K562 (cell line): Measurements from ENCODE around the gene HOXC4.

Experiments used
- AFF4 ChIP-seq: sonication (generic); formaldehyde crosslinking; IDR thresholded peaks from 2 replicates; pipeline ENCODE4 v1.8.0; 2023; ENCODE audit warnings: mild to moderate bottlenecking, missing genetic modification reagents
- BHLHE40 ChIP-seq: IDR thresholded peaks from 2 replicates; pipeline ENCODE4 v1.6.1; 2011; ENCODE audit warnings: low read length, improper control_type of control experiment
- CGGBP1 ChIP-seq: fragments of 250-450 bp; sonication (Bioruptor Pico); IDR thresholded peaks from 2 replicates; pipeline ENCODE4 v1.9.0; 2021; ENCODE audit warnings: mild to moderate bottlenecking
- CTCF ChIP-seq, 3 experiments: IDR thresholded peaks in 2 of 3; conservative IDR thresholded peaks in 1 of 3; 2 replicates each; pipeline ENCODE4 v1.5.1; 2011 to 2012; ENCODE audit warnings: low read length in 3 of 3, mild to moderate bottlenecking in 3 of 3, control low read depth in 2 of 3, improper control_type of control experiment in 1 of 3, inconsistent platforms in 1 of 3, low read depth in 1 of 3, mixed read lengths in 1 of 3, moderate library complexity in 1 of 3; ENCODE audit not compliant: insufficient read depth in 2 of 3
- JUN ChIP-seq, 2 experiments: sonication (generic) in 1 of 2; formaldehyde crosslinking in 1 of 2; IDR thresholded peaks; 2 replicates each; pipeline versions ENCODE4 v1.6.1 to v1.8.0; 2012 to 2022; ENCODE audit warnings: borderline replicate concordance in 2 of 2, mild to moderate bottlenecking in 2 of 2, improper control_type of control experiment in 1 of 2, low read depth in 1 of 2, low read length in 1 of 2, missing genetic modification reagents in 1 of 2
- MTA1 ChIP-seq: fragments of 450-650 bp; IDR thresholded peaks from 2 replicates; pipeline ENCODE4 v1.6.1; 2017; ENCODE audit warnings: borderline replicate concordance
- REST ChIP-seq, 2 experiments: fragments of 450-650 bp; formaldehyde crosslinking in 1 of 2; IDR thresholded peaks; 2 replicates each; pipeline versions ENCODE4 v1.4.0 to v1.6.1; 2014 to 2020; ENCODE audit warnings: mild to moderate bottlenecking in 2 of 2, borderline replicate concordance in 1 of 2, low read depth in 1 of 2
- SAP30 ChIP-seq: fragments of 200-600 bp; sonication (generic); IDR thresholded peaks from 2 replicates; pipeline ENCODE4 v1.6.1; 2012; ENCODE audit warnings: borderline replicate concordance, low read depth, mild to moderate bottlenecking, moderate library complexity, low read length, control low read depth, inconsistent platforms; ENCODE audit not compliant: insufficient read depth, poor library complexity, severe bottlenecking
- SIN3A ChIP-seq, 2 experiments: fragments of 150-350 bp in 1 of 2; IDR thresholded peaks; 2 replicates each; pipeline ENCODE4 v1.6.1; 2011 to 2016; ENCODE audit warnings: borderline replicate concordance in 2 of 2, low read depth in 2 of 2, low read length in 2 of 2, mild to moderate bottlenecking in 2 of 2, moderate library complexity in 2 of 2; ENCODE audit not compliant: control insufficient read depth in 1 of 2

- TF ChIP-seq CGGBP1 (CRISPR knock-in tag), result no peak
- TF ChIP-seq AFF4 (CRISPR knock-in tag), result no peak
- no peak for TF ChIP-seq CTCF (IDR thresholded peaks at IDR 0.05 in 2 of 3, conservative IDR thresholded peaks at IDR 0.05 in 1 of 3; ENCODE audit: insufficient read depth in 2 of 3, low read depth in 1 of 3, low read length in 3 of 3)
- TF ChIP-seq REST (IDR thresholded peaks at IDR 0.05; ENCODE audit: borderline replicate concordance), result no peak
- TF ChIP-seq REST (CRISPR knock-in tag; IDR thresholded peaks at IDR 0.05; ENCODE audit: low read depth), result no peak
- TF ChIP-seq MTA1, result no peak
- no peak for TF ChIP-seq BHLHE40
- no peak for TF ChIP-seq SIN3A (IDR thresholded peaks at IDR 0.05; ENCODE audit: borderline replicate concordance in 2 of 2, control insufficient read depth in 1 of 2, low read depth in 2 of 2, low read length in 2 of 2)
- TF ChIP-seq SAP30, result no peak
- TF ChIP-seq JUN (IDR thresholded peaks at IDR 0.05; ENCODE audit: borderline replicate concordance, low read depth, low read length), result no peak
- TF ChIP-seq JUN (CRISPR knock-in tag; IDR thresholded peaks at IDR 0.05; ENCODE audit: borderline replicate concordance), result no peak
These were observed 43.3 kb upstream of the HOXC4 start for GRCh38 chr12:54010053-54010971.
